SK-N-SH (cell line): ENCODE results near the gene MAGEB2.

Source experiments
- EZH2phosphoT487 ChIP-seq: fragments of 200-600 bp; sonication (generic); IDR thresholded peaks from 2 replicates; pipeline ENCODE4 v1.6.1; 2017; ENCODE audit warnings: low read depth, mixed run types, mild to moderate bottlenecking, antibody characterized with exemption, moderate library complexity, borderline replicate concordance
- JUND ChIP-seq: IDR thresholded peaks from 2 replicates; pipeline ENCODE4 v1.4.0; 2012
- RCOR1 ChIP-seq: fragments of 150-350 bp; IDR thresholded peaks from 2 replicates; pipeline ENCODE4 v1.6.1; 2017; ENCODE audit warnings: antibody characterized with exemption, low read length
- SMC3 ChIP-seq: IDR thresholded peaks from 2 replicates; pipeline ENCODE4 v1.6.1; 2012; ENCODE audit warnings: low read depth, low read length, improper control_type of control experiment
- TCF12 ChIP-seq: IDR thresholded peaks from 2 replicates; pipeline ENCODE4 v1.4.0; 2012
- TF ChIP-seq, protein P1 (sequence below): fragments of 200-600 bp; sonication (generic); IDR thresholded peaks from 2 replicates; pipeline ENCODE4 v1.6.1; 2017; ENCODE audit warnings: antibody characterized with exemption, mild to moderate bottlenecking, moderate library complexity

DNA sequence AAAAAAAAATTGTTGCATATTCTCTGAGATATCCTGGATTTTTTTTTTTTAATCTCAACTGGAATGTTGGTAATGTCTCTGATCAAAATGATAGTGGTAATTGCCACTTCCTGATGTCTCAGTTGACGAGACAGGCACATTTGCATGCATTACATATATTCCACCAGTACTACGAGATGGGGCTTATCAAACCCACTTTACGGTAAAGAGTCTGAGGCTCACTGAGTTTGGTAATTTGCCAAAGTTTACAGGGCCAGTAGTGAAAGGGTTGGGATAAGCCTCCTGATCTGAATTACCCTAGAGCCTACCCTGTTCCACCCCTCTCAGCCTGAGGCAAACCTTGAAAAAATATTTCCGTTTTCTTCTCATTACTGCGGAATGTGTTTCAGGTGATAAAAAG lies 5.3 kb downstream of the MAGEB2 start:
- TF ChIP-seq, protein P1, sequence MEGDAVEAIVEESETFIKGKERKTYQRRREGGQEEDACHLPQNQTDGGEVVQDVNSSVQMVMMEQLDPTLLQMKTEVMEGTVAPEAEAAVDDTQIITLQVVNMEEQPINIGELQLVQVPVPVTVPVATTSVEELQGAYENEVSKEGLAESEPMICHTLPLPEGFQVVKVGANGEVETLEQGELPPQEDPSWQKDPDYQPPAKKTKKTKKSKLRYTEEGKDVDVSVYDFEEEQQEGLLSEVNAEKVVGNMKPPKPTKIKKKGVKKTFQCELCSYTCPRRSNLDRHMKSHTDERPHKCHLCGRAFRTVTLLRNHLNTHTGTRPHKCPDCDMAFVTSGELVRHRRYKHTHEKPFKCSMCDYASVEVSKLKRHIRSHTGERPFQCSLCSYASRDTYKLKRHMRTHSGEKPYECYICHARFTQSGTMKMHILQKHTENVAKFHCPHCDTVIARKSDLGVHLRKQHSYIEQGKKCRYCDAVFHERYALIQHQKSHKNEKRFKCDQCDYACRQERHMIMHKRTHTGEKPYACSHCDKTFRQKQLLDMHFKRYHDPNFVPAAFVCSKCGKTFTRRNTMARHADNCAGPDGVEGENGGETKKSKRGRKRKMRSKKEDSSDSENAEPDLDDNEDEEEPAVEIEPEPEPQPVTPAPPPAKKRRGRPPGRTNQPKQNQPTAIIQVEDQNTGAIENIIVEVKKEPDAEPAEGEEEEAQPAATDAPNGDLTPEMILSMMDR, result no peak
- TF ChIP-seq JUND (no peak), TCF12 (no peak), EZH2phosphoT487 (no peak), RCOR1 (no peak), SMC3 (no peak)
